SK-N-MC (cell line): Measurements from ENCODE around the gene SEC16B.

Experiments used
- DNase-seq: peaks from one replicate; pipeline ENCODE4 v3.0.0-alpha.2; 2011; ENCODE audit warnings: low read depth, low spot score
- H3K27ac ChIP-seq: fragments of 200-600 bp; sonication (generic); 2 replicates; pipeline ENCODE4 v1.5.1; 2016; ENCODE audit warnings: mixed run types
- H3K36me3 ChIP-seq: fragments of 200-600 bp; sonication (generic); 2 replicates; pipeline ENCODE4 v1.6.1; 2017; ENCODE audit warnings: antibody characterized with exemption, low read length, mixed read lengths; ENCODE audit not compliant: insufficient read depth
- H3K4me3 ChIP-seq: fragments of 200-600 bp; sonication (generic); 2 replicates; pipeline ENCODE4 v1.5.1; 2016
- H3K9ac ChIP-seq: fragments of 200-600 bp; sonication (generic); 2 replicates; pipeline ENCODE4 v1.8.0; 2017; ENCODE audit warnings: mixed run types, mixed read lengths; ENCODE audit not compliant: insufficient read length
- H3K9me3 ChIP-seq: fragments of 200-600 bp; sonication (generic); 2 replicates; pipeline ENCODE4 v1.6.1; 2017; ENCODE audit warnings: low read depth, mild to moderate bottlenecking, antibody characterized with exemption, low read length, moderate library complexity, mixed read lengths
- EZH2 ChIP-seq: fragments of 200-600 bp; sonication (generic); IDR thresholded peaks from one replicate; pipeline ENCODE4 v1.6.1; 2017; ENCODE audit warnings: antibody characterized with exemption
- FOXP2 ChIP-seq: optimal IDR thresholded peaks from 2 replicates; pipeline ENCODE3; 2011; ENCODE audit warnings: mild to moderate bottlenecking, moderate library complexity; ENCODE audit not compliant: insufficient read depth; ENCODE audit errors: extremely low read length, control extremely low read depth
- POLR2AphosphoS5 ChIP-seq: IDR thresholded peaks from 2 replicates; pipeline ENCODE4 v1.6.1; 2012; ENCODE audit warnings: mild to moderate bottlenecking, low read depth, low read length, borderline replicate concordance

The SEC16B gene

DNA sequence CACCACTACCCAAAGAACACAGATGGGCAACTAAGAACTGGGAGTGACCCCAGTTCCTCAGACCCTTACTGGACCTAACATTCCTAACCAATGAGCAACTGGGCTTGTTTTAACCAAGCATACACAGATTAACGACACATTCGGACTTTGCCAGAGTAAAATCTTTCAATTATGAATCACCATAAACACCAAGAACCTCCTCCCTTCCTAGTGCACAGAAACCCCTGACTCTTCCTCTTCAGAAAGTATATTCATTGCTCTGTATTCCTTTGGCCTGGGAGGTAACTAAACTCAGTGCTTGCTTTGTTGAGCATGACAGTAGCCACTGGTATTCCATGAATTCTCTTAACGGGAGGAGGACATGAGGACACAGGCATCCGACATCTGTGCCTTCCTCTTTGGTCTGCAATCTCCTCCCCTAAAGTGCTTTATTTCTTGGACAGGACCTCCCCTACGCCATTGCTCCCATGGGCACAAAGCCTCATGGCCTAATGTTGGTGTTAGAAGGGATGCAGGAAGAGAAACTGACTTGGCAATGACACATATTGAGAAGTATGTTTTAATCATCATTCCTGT, 42.7 kb downstream of the SEC16B start:
- H3K36me3 ChIP-seq: no peaks in the 10 kb centered on the region

DNA sequence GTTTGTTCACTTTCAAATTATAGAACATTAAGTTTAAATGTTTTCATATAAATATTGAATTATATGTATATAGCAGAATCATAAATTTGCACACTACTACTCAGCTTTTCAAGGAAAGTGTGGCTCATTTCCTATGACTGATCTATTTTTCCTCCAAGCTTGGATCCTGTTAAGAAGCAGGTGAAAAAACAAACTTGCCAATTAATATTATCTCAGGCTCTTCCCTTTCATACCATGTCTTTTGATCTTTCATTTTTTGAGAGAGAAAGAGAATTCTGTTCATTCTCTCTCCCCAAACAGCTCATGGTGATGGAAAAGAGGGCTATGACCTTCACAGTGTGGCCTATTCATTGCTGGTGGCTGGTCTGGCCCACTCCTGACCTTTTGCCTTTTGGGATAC, 43.7 kb downstream of the SEC16B start:
- TF ChIP-seq FOXP2 (no peak), POLR2AphosphoS5 (no peak), EZH2 (no peak)
- no peak for DNase-seq
- H3K27ac ChIP-seq: no peak overlapping the region
- H3K36me3 ChIP-seq: no peaks in the 10 kb centered on the region
- H3K9ac ChIP-seq: no peak overlapping the region
- H3K9me3 ChIP-seq: no peaks in the 10 kb centered on the region
- H3K4me3 ChIP-seq: no peak overlapping the region

More for the DNA sequence above, 42.7 kb downstream of the SEC16B start:
- DNase-seq: no peak
- no peak overlapping the region for H3K9ac ChIP-seq
- H3K4me3 ChIP-seq: no peak overlapping the region
- no peaks in the 10 kb centered on the region for H3K9me3 ChIP-seq
- TF ChIP-seq FOXP2 (no peak), POLR2AphosphoS5 (no peak), EZH2 (no peak)
- no peak overlapping the region for H3K27ac ChIP-seq

DNA sequence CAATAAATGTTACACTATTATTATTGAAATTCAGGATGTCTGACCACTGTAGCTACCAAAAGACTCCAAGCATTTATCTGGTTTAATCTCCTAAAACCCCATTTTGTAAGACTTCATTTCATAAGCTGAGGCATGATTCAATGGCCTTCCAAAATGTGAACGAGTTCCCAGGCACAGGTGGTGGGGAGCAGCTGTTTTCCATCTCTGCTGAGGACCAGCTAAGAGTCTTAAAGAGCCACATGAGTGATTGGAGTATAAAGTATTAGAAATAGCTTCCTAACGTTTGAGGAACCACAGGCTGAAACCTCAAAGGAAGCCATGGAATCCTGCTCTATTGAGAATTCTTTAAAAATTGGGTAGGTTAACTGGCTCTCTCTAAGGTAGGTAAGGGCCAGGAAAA, 44.9 kb downstream of the SEC16B start:
- DNase-seq: no peak
- H3K9me3 ChIP-seq: no peaks in the 10 kb centered on the region
- no peak overlapping the region for H3K4me3 ChIP-seq
- TF ChIP-seq FOXP2: no peak
- TF ChIP-seq POLR2AphosphoS5: no peak
- TF ChIP-seq EZH2: no peak
- no peak overlapping the region for H3K27ac ChIP-seq
- H3K9ac ChIP-seq: no peak overlapping the region
- H3K36me3 ChIP-seq: no peaks in the 10 kb centered on the region

DNA sequence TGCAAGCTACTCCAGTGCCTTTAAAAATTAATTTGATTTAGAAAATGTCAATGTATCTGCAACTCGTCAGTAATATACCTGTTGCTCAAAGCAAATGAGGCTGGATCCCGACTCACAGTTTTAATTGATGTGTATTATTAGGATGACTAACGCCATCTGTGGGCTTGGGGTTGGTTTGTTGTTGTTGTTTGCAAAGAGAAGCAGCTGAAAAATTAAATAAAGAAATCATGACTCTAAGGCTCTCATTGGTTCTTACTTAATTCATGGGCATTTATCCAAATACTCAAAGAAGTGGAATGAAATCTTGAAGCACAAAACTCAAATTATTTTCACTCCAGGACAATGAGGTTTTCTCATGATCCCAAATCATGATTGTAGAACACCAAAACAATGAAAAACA, 46.4 kb downstream of the SEC16B start:
- no peak overlapping the region for H3K27ac ChIP-seq
- no peak for DNase-seq
- H3K4me3 ChIP-seq: no peak overlapping the region
- H3K9ac ChIP-seq: no peak overlapping the region
- TF ChIP-seq EZH2 (no peak), FOXP2 (no peak), POLR2AphosphoS5 (no peak)
- H3K36me3 ChIP-seq: no peaks in the 10 kb centered on the region
- H3K9me3 ChIP-seq: no peaks in the 10 kb centered on the region

DNA sequence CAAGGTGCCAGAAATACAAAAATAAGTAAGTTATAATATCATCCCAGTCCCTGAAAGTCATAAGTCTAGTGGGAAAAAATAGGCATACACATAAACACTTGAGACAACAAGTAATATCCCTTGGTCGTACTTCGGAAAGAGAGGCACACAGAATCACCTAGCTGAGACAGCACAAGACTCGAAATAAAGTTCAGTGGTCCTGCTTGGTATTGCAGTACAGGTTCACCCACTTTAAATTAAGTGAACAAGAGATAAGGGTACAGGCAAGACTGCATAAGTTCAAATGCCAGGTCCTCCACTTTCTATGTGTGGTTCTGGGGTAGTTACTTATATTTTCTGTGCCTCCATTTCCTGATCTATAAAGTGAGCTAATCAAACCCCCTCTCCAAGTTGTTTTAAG, 47.6 kb downstream of the SEC16B start:
- H3K4me3 ChIP-seq: no peak overlapping the region
- H3K36me3 ChIP-seq: no peaks in the 10 kb centered on the region
- no peak overlapping the region for H3K27ac ChIP-seq
- no peaks in the 10 kb centered on the region for H3K9me3 ChIP-seq
- no peak overlapping the region for H3K9ac ChIP-seq
- no peak for DNase-seq
- TF ChIP-seq POLR2AphosphoS5 (no peak), FOXP2 (no peak), EZH2 (no peak)

DNA sequence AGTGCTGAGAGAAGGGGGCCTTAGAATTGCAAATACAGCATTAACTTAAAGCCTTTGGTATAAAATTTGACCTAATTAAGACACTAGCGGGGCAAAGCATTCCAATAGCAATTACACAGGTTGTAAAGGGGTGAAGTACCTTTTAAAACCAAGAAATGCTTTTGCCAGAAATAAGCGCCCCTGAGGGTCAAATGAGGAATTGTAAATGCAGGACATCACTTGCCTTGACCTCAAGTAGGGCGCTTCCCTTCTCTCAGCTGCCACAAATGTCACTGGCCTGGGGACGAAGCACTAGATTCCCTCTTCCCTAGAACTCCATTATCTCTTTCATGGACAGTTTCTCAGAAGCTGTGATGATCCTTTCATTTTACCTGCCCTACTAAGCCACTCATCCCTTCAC, 48.3 kb downstream of the SEC16B start:
- no peak overlapping the region for H3K9ac ChIP-seq
- H3K36me3 ChIP-seq: no peaks in the 10 kb centered on the region
- no peak for DNase-seq
- no peak overlapping the region for H3K27ac ChIP-seq
- TF ChIP-seq EZH2 (no peak), FOXP2 (no peak), POLR2AphosphoS5 (no peak)
- H3K9me3 ChIP-seq: no peaks in the 10 kb centered on the region
- H3K4me3 ChIP-seq: no peak overlapping the region

DNA sequence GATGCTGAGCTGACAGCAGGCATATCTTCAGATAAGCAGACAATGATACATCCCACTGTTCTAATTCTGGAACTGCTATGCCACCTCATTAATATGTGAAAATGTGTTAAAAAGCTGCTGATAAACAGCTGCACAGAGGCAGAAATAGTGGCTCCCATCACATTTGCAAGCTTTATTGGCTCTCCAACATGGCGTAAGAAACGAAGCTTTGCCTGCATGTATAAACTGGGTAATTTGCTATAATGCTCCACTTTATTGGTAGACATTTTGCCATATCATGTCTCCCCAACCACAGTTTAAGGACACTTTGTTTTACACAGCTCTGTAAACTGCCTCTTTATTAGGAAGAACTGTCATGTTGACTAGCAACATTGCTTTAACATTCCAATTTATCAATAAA, 49.8 kb downstream of the SEC16B start:
- H3K9me3 ChIP-seq: no peaks in the 10 kb centered on the region
- no peaks in the 10 kb centered on the region for H3K36me3 ChIP-seq
- H3K9ac ChIP-seq: no peak overlapping the region
- H3K4me3 ChIP-seq: no peak overlapping the region
- H3K27ac ChIP-seq: no peak overlapping the region
- TF ChIP-seq POLR2AphosphoS5 (no peak), EZH2 (no peak), FOXP2 (no peak)
- DNase-seq: no peak

DNA sequence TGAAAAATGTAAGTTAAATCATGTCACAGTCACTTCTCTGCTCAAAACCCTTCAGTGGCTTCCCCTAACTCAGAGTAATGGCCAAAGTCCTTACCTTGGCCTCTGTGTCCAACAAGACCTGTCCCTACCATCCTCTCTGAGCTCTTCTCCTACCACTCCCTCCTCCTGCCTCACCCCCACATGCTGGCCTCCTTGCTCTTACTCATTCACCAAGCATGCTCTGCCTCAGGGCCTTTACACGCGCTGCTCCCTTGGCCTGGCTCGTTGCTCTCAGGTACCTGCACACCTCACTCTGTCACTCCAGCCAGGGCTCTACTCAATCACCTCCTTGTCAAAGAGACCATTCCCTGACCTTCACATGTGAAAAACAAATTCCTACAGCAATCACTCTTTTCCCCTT, 54.2 kb downstream of the SEC16B start:
- Histone ChIP-seq H3K4me3 (no peak overlapping the region), H3K9me3 (no peaks in the 10 kb centered on the region), H3K9ac (no peak overlapping the region), H3K36me3 (no peaks in the 10 kb centered on the region), H3K27ac (no peak overlapping the region)
- no peak for DNase-seq
- TF ChIP-seq EZH2 (no peak), POLR2AphosphoS5 (no peak), FOXP2 (no peak)

DNA sequence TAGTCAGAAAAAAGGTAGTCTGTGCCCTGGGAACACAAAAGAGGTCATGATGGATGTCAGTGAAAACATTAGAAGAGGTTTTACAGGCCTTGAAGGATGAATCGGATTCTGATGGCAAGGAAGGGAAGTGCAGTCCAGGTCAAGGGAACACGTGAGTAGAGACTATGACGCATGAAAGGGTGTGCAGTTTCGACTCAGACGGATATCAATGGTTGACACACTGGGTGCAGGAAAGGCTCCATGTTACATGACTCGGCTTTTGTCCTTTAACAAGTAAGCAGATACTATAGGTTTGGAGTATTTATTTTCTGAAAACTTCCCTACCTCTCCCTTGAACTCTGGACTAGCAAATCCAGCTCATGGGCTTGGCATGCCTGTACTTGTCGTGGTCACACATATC, 55.3 kb downstream of the SEC16B start:
- Histone ChIP-seq H3K36me3 (no peaks in the 10 kb centered on the region), H3K9ac (no peak overlapping the region), H3K9me3 (no peaks in the 10 kb centered on the region), H3K27ac (no peak overlapping the region), H3K4me3 (no peak overlapping the region)
- no peak for DNase-seq
- TF ChIP-seq POLR2AphosphoS5: no peak
- TF ChIP-seq EZH2: no peak
- no peak for TF ChIP-seq FOXP2

DNA sequence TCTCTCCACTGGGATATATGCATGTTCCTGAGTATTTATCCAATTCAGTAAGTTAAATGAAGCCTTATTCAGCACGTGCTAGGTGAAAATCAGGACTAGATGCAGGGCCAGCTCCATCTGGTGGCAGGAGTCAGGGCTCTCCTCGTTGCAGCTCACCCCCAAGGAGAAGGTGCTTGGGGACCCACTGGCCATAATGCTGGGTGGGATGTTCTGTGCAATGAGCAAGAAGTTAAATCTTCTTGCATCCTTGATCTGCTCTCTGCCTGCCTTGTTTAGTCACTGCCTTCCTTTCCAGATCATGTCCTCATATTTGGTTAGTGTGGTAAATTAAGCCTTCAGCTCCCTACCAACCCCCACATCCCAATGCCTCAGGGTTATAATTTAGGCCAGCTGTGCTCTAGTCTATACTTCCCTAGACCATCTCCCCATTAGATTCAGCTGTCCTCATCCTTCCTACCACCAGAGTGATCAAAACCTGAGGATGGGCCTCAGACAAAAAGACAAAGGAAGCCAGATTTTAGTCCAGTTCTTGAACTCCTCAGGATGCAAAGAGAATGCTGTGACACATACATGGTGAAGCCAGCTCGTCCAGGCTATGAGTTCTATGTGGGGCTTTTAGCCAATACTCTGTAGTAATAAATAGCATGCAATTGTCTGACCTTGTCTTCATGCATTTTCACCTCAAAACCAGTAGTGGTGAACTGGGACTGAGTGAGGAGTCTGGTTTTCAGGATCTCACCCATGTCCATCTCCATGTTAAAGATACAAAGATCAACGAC, 55.9 kb downstream of the SEC16B start:
- DNase-seq: no peak
- H3K9me3 ChIP-seq: no peaks in the 10 kb centered on the region
- no peaks in the 10 kb centered on the region for H3K36me3 ChIP-seq
- no peak overlapping the region for H3K27ac ChIP-seq
- H3K9ac ChIP-seq: no peak overlapping the region
- TF ChIP-seq EZH2 (no peak), POLR2AphosphoS5 (no peak), FOXP2 (no peak)
- H3K4me3 ChIP-seq: no peak overlapping the region
